ENCODE data around the gene LEF1.

The LEF1 gene

GRCh38 chr4:108109111-108109510, 59.6 kb downstream of the LEF1 start:
- DNase-seq = no peak

DNA sequence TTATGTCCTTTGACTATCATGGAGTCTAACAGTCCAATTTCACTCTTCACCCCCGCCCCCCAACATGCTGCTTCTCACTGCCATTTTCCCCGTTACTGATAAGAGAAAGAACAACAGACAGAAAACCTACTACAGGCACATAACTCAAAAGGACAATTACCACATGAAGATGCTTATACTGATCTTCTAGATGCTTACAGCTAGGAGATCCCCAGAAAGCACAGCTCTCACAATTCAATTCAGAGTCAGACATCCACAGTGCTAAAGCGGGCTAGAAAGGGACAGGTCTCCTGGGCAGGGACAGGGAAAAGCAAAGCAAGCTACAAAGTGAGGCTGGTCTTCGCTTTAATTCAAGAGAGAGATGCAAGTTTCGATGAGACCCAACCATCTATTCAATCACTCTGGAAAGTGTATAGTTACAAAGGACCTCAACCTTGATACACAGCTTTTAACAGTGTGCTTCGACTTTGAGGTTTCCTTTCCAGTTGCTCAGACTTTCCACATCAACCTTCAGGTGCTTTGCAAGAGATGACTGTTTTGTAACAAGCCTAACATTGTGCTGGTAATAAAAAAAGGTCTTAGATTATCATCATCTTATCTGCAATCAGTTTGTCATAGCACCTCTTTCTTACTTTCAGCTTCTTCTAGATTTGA, 60.9 kb downstream of the LEF1 start:
- DNase-seq = no peak

- no peak for DNase-seq
Observed at GRCh38 chr4:108107101-108107500, 61.6 kb downstream of the LEF1 start.

DNA sequence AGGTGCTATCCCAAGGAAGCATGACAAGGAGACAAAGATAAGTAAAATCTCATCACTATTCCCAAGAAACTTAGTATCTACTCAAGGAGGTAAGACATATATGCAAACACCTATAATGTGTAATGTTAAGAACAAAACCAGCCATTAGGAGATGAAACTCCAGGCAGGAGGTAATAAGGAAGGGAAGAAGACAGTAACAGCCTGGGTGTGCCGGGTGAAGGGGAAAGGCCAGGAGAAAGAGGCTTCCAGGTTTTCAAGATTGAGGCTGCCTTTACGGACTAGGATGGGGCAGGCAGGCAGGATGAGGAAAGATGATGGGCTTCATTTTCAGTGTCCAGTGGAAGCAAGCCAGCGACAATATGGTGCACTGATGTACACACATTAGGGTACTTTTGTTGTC, 62.5 kb downstream of the LEF1 start:
- DNase-seq = no peak

DNA sequence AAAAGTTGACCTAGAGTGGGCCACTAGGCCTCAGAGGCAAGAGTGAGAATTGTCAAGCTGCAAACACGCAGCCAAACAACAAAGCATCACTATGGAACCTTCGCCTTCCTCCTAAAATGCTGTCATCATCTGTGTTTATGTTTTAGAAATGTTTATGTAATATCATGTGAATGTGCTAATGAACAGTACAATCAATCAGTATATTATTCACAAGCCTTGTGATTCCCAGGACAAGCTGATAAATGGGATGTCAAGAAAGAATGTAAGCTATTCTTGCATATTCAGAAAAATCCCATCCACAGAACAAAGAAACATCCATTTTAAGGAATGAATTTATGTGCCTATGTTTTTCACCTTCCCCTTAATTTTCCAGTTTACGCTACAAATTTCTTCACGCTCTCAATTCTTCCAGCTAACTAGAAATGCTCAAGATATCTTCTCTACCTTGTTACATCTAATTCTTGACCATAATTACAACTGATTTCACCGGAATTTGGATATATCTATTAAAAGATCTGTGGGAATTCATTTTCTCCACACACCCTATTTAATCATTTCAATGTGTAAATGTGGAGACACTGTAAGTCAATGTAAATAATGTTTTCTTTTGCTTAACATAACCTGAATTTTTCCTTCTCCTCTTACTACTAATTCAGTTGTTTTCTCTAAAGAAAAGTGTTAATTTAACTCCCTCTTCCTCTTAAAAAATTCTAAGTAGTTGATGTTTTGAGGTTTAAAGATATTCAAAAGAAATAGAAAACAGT, 65.5 kb downstream of the LEF1 start:
- no peak for DNase-seq

DNA sequence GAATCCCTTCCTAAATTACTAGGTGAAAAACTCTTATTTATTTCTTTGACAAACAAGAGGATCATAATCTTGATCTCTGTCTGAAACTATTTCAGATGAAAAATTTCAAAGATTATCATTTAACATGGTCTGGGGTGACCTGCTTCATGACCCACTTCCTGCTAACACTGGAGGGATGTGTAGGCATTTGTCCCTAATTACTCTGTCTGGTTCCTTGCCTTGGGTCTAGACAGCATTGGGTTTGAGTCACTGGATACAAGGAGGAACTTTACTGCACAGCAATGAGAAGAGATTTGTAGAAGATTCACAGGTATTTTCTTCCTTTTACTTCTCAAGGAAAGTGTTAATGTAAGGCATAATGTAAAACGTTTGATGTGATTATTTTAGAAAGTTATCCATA, 67.9 kb downstream of the LEF1 start:
- no peak for DNase-seq

- no peak for DNase-seq
Observed at GRCh38 chr4:108099838-108100237, 68.9 kb downstream of the LEF1 start.

GRCh38 chr4:108097990-108098553, 70.7 kb downstream of the LEF1 start:
- peak; percentile 32 for DNase-seq

GRCh38 chr4:108094923-108095482, 73.7 kb downstream of the LEF1 start:
- peak; percentile 81 for DNase-seq

DNA sequence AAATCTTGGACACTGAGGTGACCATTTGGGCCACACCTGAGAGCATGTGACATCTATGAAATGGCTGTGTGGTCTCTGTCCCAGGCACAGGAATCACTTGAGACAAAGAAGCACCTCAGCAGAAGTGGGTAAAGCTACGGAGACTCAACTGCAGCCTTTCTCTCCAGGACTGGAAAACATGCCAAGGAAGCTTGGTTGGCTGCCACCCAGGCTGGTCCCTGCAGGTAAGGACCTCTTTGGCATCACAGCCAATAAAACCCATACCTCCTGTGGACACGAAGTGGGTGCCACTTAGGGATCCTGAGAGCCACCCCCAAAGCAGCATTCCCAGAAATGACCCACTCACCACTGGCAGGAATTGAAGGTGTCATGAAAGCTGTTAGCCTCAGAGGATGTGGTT, 74.6 kb downstream of the LEF1 start:
- DNase-seq = peak; percentile 65

GRCh38 chr4:108092288-108092687, 76.4 kb downstream of the LEF1 start:
- no peak for DNase-seq

GRCh38 chr4:108087293-108087967, 81.3 kb downstream of the LEF1 start:
- DNase-seq = no peak

GRCh38 chr4:108081256-108081655, 87.5 kb downstream of the LEF1 start:
- DNase-seq = no peak

DNA sequence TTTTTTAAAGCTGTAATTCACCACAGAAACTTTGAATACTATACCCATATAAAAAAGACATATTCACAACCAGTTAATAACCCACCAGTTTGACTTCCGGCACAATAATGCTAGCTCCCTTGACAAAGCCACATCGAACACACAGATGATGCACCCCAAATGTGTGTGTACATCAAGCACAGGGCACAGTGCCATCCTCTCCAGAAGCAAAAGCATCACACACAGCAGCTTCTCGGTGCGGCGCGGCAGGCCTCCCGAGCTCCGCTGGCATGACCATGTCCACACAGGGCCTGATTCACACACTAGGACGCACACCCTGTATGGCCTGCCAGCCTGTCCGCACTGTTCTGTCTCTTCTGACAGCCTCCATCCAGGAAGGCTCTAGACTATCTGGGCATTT, 88.0 kb downstream of the LEF1 start:
- DNase-seq = no peak

DNA sequence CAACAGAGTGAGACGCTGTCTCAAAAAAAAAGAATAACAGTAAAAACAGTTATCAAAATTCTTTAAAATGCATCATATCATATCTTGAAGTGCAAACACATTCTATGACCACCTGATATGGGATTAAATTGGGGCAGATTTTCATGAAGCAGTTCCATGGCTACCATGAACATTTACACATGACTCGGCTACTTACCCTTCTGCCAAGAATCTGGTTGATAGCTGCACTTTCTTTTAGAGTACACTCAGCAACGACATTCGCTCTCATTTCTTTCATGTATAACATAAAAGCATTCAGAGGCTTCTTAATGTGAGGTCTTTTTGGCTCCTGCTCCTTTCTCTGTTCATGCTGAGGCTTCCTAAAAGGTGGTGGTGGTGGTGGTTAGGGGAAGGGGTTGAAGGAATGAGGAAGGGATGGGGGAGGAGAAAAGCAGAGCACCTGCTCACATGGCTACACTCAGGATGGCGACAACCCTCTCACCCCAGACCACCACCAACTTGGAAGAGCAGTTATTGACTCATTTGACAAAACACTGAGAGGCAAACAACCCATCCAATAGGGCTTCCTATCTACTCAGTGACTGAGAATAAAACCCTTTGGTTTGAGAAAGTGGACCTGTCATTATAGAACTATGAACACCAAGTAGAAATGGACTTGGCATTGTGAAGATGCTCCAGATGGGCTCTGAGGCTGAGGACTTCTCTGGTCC, 90.6 kb downstream of the LEF1 start:
- no peak for DNase-seq

GRCh38 chr4:108072300-108072699, 96.4 kb downstream of the LEF1 start:
- DNase-seq = peak; percentile 92

DNA sequence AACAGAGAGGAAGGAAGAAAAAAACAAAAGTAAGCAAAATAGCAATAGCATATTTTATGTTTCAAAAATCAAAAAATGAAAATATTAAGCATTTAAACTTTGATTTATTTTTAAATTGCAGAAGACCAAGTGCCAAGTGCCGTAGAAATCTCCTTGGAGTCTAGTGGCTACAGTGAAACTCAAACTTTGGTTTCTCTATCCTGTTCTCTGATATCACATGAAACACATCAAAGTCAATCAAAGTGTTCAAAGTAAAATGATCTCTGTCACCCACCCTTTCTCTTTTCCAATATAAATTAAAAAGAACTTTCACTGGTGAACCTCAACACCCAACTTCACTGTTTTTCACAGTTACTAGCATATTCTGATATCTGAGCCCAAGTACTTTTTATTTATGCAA, 98.0 kb downstream of the LEF1 start:
- DNase-seq = no peak

- DNase-seq = no peak
Observed at GRCh38 chr4:108068442-108068841, 100.3 kb downstream of the LEF1 start.

GRCh38 chr4:108060686-108061321, 107.9 kb downstream of the LEF1 start:
- DNase-seq = no peak

GRCh38 chr4:108060164-108060563, 108.6 kb downstream of the LEF1 start:
- DNase-seq = peak; percentile 25

DNA sequence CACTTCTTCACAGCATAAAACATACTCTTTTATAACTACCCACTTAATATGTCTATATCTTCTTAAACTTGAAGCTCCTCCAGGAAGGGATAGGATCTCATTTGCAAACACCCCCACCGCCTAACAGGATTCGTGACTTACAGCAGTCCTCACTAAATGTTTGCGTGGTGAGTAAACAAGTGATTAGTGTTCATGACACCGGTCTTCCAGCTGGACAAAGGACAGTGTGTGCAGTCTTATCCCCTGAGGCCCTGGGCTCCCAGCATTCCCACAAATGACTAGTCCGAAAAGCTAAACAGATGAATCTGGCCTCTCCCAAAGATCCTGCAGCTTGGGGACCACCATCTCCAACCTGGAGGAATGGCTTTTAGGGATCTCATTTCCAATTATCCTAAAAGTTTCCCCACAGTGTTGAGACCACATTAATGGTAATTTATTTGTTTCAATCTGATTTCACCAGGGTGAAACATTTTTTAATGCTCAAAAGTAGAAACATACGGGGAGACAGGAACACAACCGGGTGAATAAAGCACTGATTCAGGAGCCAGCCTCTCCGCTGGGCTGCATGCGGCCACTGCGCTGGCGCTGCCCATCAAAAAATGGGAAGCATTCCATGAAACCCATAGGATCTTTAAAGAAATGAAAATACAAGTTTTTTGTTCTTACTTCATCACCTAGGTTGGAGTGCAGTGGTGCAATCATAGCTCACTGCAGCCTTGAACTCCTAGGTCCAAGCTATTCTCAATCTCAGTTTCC, 109.9 kb downstream of the LEF1 start:
- peak; percentile 66 for DNase-seq

GRCh38 chr4:108056418-108056817, 112.3 kb downstream of the LEF1 start:
- DNase-seq = no peak
